Osteocyte (in vitro differentiated cells): ENCODE data around the gene GNG2. TPM values are rescaled to one million over a fixed set of nuclear protein-coding genes. Genes with fewer than 3 reads are reported as not detected.
A peak's percentile ranks its signal among the peaks of the same experiment; 100 is the strongest.

Experiments
- DNase-seq: peaks from one replicate; pipeline ENCODE4 v3.0.0; 2021; ENCODE audit warnings: mixed read lengths; ENCODE audit not compliant: unreplicated experiment; ENCODE audit errors: extremely low spot score
- H3K27ac Mint-ChIP-seq: one replicate; pipeline ENCODE4 v1.8.0; 2021; ENCODE audit warnings: mild to moderate bottlenecking, mixed read lengths; ENCODE audit not compliant: unreplicated experiment
- H3K27me3 Mint-ChIP-seq: one replicate; pipeline ENCODE4 v1.8.0; 2021; ENCODE audit warnings: mixed read lengths; ENCODE audit not compliant: unreplicated experiment
- H3K36me3 Mint-ChIP-seq: one replicate; pipeline ENCODE4 v1.8.0; 2021; ENCODE audit warnings: mixed read lengths; ENCODE audit not compliant: unreplicated experiment
- H3K4me1 Mint-ChIP-seq: one replicate; pipeline ENCODE4 v1.8.0; 2021; ENCODE audit warnings: mixed read lengths; ENCODE audit not compliant: unreplicated experiment
- H3K4me3 Mint-ChIP-seq: one replicate; pipeline ENCODE4 v1.8.0; 2021; ENCODE audit warnings: mild to moderate bottlenecking, moderate library complexity, mixed read lengths; ENCODE audit not compliant: unreplicated experiment
- H3K9me3 Mint-ChIP-seq: one replicate; pipeline ENCODE4 v1.8.0; 2021; ENCODE audit warnings: mixed read lengths; ENCODE audit not compliant: unreplicated experiment
- total RNA-seq: library from RNA; stranded (reverse); gene quantifications from 2 replicates; pipeline ENCODE4 v1.2.1, GENCODE V29; 2021
- TF ChIP-seq, protein P1 (sequence below): fragments of 200-600 bp; sonication (generic); IDR thresholded peaks from 2 replicates; pipeline ENCODE4 v1.5.0; 2021; ENCODE audit warnings: antibody characterized with exemption, mild to moderate bottlenecking, moderate library complexity

GNG2 gene
- total RNA-seq, 1 donor from 2014 or later, result 3.9 TPM

DNA sequence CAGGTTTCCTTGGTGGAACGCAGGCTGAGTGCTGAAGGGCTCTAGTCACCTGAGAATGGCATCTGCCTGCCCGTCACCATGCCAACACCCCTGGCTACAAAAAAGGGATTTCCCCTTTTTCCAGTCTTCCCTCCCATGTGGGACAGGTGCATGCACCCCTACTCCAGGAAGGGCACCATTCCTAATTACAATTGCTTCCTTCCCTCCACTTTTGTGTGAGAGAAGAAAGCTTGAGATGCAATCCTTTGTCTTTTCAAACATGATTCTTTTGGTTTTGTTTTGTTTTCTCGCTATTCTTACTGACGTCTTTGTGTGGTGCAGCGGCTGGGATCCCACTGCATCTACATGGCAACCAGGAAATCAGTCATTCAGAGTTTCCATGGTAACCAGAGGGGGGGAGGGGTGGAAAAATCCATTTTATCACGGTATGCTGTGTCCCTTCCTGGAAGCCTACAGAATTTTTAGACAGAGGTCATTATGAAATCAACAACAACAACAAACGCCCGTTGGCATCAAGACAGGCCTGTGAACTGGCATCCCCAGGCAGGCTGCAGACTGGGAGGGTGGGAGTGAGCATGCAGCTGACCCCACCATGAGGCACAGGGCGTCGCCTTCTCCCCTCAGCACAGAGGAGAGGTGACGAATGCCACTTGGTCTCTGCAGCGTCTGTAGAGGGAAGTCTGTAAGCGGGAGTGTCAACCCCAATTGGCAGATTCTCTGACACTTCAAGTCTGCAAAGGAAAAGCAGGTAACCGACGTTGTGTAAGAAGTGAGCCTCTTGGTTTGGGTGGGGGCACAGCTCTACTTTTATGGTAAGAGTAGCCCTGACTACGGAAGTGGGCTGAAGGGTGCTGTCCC is 13.6 kb upstream of the GNG2 start:
- H3K27ac Mint-ChIP-seq, result no peak overlapping the region
- no peaks in the 10 kb centered on the region for H3K36me3 Mint-ChIP-seq
- TF ChIP-seq, protein P1, sequence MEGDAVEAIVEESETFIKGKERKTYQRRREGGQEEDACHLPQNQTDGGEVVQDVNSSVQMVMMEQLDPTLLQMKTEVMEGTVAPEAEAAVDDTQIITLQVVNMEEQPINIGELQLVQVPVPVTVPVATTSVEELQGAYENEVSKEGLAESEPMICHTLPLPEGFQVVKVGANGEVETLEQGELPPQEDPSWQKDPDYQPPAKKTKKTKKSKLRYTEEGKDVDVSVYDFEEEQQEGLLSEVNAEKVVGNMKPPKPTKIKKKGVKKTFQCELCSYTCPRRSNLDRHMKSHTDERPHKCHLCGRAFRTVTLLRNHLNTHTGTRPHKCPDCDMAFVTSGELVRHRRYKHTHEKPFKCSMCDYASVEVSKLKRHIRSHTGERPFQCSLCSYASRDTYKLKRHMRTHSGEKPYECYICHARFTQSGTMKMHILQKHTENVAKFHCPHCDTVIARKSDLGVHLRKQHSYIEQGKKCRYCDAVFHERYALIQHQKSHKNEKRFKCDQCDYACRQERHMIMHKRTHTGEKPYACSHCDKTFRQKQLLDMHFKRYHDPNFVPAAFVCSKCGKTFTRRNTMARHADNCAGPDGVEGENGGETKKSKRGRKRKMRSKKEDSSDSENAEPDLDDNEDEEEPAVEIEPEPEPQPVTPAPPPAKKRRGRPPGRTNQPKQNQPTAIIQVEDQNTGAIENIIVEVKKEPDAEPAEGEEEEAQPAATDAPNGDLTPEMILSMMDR, result no peak
- H3K4me3 Mint-ChIP-seq, result no peak overlapping the region
- H3K27me3 Mint-ChIP-seq, result peaks cover 5% of the 10 kb centered on the region
- H3K9me3 Mint-ChIP-seq, result no peaks in the 10 kb centered on the region
- H3K4me1 Mint-ChIP-seq, result peaks cover 2% of the 10 kb centered on the region
- DNase-seq, result peak; percentile 63

DNA sequence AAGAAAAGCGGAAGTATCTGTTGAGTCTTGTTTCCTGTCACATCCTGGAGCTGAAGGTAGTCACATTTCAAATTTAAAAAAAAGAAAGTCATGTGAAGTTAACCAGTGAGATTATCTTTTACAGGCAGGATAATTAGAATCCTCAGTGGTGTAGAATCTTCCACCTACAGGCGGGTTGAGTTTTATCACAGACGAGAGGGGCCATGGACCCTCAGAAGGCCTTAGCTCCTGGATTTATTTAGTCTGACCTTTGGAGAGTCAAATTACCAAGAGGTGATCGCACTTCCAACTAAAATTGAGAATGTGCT is 13.0 kb upstream of the GNG2 start:
- H3K4me3 Mint-ChIP-seq, result no peak overlapping the region
- H3K4me1 Mint-ChIP-seq, result peaks cover 2% of the 10 kb centered on the region
- no peaks in the 10 kb centered on the region for H3K9me3 Mint-ChIP-seq
- no peaks in the 10 kb centered on the region for H3K36me3 Mint-ChIP-seq
- peaks cover 6% of the 10 kb centered on the region for H3K27me3 Mint-ChIP-seq
- TF ChIP-seq, protein P1, result no peak
- no peak overlapping the region for H3K27ac Mint-ChIP-seq
- no peak for DNase-seq

DNA sequence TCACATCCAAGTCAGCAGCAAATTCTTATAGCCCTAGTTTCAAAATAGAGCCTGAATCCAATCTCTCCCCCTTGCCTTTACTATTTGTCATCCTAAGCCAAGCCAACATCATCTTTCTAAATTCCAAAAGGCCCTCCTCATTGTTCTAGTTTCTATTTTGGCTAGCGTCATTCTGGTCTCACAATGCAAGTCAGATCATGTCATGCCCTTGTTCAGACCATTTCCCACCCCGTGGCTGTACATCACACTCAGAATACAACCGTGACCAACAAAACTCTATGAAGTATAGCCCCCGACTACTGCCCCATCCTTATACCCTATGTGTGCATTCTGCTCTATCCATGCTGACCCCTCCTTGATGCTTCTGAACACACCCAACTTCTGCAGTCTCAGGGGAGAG is 12.3 kb upstream of the GNG2 start:
- TF ChIP-seq, protein P1, result no peak
- Mint-ChIP-seq H3K36me3 (no peaks in the 10 kb centered on the region), H3K4me3 (no peak overlapping the region), H3K27me3 (peaks cover 8% of the 10 kb centered on the region), H3K4me1 (peaks cover 2% of the 10 kb centered on the region), H3K27ac (no peak overlapping the region), H3K9me3 (no peaks in the 10 kb centered on the region)
- no peak for DNase-seq

DNA sequence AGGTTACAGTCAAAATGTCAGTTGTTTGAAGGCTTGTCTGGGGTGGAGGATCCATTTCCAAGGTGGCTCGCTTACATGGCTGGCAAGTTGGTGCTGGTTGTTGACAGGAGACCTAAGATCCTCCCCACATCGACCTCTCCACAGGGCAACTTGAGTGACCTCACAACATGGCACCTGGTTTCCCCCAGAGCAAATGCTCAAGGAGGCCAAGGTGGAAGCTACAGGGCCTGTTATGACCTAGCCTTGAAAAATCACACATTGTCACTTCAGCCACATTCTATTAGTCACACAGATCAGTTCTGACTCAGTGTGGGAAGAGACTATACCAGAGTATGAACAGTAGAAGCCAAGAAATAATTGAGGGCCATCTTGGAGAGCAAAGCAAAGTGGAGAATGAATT is 11.3 kb upstream of the GNG2 start:
- no peak overlapping the region for H3K4me3 Mint-ChIP-seq
- no peaks in the 10 kb centered on the region for H3K36me3 Mint-ChIP-seq
- TF ChIP-seq, protein P1, result no peak
- H3K4me1 Mint-ChIP-seq, result peaks cover 2% of the 10 kb centered on the region
- peaks cover 6% of the 10 kb centered on the region for H3K27me3 Mint-ChIP-seq
- DNase-seq, result peak; percentile 51
- H3K9me3 Mint-ChIP-seq, result no peaks in the 10 kb centered on the region
- H3K27ac Mint-ChIP-seq, result no peak overlapping the region

DNA sequence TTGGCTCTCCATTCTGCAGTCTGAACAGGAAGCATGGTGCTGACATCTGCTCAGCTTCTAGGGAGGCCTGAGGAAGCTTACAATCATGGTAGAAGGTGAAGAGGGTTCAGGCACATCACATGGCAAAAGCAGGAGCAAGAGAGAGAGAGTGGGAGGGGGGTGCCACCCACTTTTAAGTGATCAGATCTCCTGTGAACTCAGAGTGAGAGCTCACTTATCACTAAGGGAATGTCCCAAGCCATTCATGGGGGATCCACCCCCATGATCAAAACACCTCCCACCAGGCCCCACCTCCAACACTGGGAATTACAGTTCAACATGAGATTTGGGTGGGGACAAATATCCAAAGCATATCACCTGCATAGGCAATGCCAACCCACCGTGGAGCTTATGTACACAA is 9.8 kb upstream of the GNG2 start:
- Mint-ChIP-seq H3K27ac (no peak overlapping the region), H3K4me1 (peaks cover 2% of the 10 kb centered on the region), H3K4me3 (no peak overlapping the region), H3K27me3 (peaks cover 6% of the 10 kb centered on the region), H3K9me3 (no peaks in the 10 kb centered on the region), H3K36me3 (no peaks in the 10 kb centered on the region)
- peak; percentile 49 for DNase-seq
- TF ChIP-seq, protein P1, result no peak
